NCI-H446 (cell line): Measurements from ENCODE around the gene NBAS.

Experiments
- DNase-seq, 2 experiments: peaks; one replicate each; lab custom pipeline; 2025; lab: John Stamatoyannopoulos, UW

NBAS gene

GRCh38 chr2:15163326-15163725 is 397.8 kb downstream of the NBAS start:
- DNase-seq = no peak

- no peak for DNase-seq
Observed at GRCh38 chr2:15162620-15163019, 398.5 kb downstream of the NBAS start.

GRCh38 chr2:15160201-15160991 is 400.7 kb downstream of the NBAS start:
- DNase-seq = no peak

- DNase-seq = peak; percentile 15 to 42
Observed at GRCh38 chr2:15159751-15160177, 401.4 kb downstream of the NBAS start.

DNA sequence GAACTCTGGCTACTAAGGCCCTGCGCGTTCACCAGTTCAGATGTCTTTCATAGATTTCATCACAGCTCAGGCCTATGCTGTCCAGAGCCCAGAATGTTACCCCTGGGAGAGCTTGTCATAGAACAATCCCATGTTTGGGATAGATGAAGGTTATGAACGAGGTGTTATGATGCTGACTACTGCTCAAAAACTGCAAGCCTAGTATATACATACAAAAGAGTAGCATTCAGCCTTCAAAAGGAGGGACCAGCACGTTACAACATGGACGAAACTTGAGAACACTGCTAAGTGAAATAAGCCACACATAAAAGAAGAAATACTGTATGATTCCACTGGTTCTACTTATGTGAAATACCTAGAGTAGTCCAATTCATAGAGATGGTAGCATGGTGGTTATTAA is 401.9 kb downstream of the NBAS start:
- no peak for DNase-seq

- no peak for DNase-seq
Observed at GRCh38 chr2:15158532-15158931, 402.6 kb downstream of the NBAS start.

GRCh38 chr2:15158100-15158499 is 403.0 kb downstream of the NBAS start:
- no peak for DNase-seq

GRCh38 chr2:15155959-15156574 is 405.1 kb downstream of the NBAS start:
- no peak for DNase-seq

DNA sequence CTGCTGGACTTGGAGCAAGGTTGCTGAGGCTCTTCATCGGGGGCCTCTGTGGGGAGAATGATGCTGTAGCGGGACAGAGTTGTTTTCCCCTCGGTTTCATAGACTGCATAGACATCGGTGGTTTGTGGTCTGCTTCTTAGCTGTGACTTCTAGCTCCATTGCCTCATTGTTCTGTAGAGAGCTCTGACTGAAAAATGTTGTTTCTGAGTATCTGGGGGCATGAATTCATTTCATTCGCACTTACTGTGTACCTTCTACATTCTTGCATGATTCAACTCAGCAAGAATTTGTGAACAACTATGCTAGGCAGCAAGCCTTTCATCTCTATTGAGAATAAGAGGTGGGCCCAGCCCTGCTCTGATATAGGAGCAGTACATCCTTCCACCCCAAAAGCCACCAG is 406.8 kb downstream of the NBAS start:
- DNase-seq = no peak

DNA sequence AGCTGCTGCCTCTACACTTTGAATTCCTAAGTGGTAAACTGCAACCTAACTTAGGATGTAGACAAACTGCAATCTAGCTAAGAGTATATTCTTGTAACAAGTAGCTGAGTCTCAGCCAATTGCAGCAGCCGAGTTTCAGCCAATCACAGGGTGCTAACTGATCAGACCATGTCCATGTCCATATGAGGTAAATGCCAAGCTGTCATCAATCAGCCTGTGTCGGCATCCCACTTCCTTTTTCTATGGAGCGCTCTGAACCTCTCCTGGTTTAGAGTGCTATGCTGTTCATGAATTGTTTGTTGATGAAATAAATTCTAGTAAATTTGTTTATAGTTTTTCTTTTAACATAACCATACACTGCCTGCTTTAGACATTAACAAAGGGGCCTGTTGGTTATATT is 408.8 kb downstream of the NBAS start:
- DNase-seq = no peak

GRCh38 chr2:15149063-15149462 is 412.1 kb downstream of the NBAS start:
- no peak for DNase-seq

DNA sequence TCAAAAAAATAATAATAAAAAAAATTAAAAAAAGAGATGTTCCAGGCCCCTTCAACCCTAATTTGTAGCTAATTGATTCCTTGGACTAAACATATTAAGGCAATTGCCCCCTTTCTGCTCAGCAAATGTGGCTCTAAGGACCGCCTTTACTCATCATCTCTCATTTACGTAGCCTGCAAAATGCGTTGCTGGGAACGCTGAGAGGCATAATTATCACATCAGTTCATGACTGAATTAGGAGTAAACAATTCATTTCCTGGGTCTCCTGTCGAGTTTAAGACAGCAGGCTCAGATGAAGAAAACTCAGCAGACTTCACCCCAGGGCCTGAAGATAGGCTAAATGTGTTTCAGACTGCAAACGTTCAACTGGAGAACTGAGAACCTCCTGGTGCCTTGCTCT is 413.5 kb downstream of the NBAS start:
- DNase-seq = no peak

DNA sequence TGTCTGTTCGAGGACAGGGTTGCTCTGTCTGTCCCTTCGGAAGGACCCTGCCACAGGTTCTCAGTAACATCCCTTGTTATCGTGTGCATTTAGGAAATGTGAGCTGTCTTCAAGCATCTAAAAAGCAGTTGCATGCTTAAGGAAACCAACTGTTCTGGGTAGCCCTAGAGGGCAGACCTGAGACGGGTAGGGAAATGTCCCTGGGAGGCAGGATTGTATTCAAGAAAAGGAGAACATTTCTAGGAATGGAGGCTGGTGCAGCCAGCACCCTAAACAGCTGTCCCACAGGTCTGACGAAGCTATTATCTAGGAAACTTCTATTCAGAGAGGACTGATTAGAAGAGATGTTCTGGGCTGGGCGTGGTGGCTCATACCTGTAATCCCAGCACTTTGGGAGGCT is 414.2 kb downstream of the NBAS start:
- DNase-seq = no peak

- no peak for DNase-seq
Observed at GRCh38 chr2:15145919-15146318, 415.2 kb downstream of the NBAS start.

DNA sequence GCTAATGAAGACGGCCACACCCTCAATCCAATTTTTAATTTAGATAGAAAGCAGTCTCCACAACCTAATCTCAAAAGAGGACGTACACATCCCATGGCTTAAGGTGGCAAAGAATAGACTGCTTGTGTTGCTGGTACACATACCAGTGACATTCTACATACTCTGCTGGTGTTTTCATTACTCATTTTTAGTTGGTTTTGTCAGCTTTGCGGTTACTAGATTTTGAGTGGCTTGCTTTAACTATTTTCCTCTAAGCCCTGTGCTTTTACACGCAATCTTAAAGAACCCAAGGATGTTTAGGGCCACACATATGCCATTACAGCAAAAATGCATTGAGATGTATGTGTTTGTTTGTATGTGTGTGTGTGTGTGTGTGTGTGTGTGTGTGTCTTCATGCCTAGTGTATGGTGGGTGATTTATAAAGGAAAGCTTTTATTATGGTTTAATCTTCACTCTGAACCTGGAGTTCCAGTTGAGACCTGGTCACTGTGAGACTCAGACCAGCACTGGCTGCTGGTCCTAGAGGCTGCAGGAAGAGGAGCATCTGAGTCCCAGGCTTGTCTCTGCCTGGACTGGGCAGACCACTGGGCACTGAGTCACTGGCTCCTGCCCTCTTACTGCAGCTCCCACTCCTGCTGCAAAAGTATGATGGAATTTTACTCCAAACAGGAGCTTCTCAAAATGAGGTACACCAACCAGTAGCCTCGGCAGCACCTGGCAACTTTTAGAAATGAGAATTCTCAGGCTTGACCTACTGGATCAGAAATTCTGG is 415.9 kb downstream of the NBAS start:
- DNase-seq = no peak

DNA sequence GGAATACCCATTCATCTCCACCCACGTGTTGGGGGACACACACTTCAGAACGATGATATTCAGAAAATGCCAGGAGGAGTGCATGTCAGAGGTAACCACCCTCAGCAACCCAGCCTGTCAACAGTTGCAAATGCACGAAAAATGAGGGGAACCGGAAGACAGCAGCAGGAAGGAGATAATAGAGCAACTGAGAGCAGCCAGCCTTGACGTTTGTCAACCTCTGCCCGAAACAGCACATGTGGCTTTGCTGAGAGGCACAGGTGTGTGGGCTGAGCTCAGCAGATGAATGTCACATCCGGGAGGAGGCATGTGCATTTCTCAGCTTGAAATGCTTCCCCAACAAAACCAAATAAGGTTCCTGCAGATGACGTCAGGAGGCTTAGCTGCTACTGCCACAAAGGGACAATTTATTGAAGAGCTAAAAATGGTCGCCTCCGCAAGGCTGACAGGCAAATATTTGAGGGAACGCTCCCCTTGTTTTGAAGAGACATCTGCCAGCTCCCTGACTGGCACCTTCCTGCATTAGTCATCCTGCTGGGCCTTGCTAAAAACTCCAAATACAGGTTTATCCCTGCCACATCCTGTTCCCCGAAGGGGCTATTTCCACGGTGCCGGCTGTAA is 419.0 kb downstream of the NBAS start:
- no peak for DNase-seq

GRCh38 chr2:15141211-15141610 is 419.9 kb downstream of the NBAS start:
- no peak for DNase-seq

- DNase-seq = no peak
Observed at GRCh38 chr2:15136639-15137038, 424.5 kb downstream of the NBAS start.

- DNase-seq = no peak
Observed at GRCh38 chr2:15134957-15135356, 426.2 kb downstream of the NBAS start.

DNA sequence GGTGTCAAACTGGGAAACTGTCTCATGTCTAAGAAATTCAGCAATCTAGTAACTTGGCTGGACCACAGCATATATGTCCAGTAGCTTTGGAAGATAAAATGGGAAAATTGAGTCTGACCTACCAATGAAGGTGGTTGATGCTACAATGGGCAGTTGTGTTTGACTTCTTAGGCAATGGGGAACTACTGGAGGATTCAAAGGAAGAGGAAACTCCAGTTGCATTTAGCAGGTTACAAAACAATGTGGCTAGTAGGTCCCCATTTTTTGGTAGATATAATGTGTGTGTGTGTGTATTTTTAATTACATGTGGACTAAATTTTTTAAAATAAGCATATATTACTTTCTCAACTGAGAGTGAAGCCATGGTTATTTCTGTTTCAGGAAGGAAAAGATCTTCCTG is 427.7 kb downstream of the NBAS start:
- no peak for DNase-seq

GRCh38 chr2:15128846-15129245 is 432.3 kb downstream of the NBAS start:
- no peak for DNase-seq

DNA sequence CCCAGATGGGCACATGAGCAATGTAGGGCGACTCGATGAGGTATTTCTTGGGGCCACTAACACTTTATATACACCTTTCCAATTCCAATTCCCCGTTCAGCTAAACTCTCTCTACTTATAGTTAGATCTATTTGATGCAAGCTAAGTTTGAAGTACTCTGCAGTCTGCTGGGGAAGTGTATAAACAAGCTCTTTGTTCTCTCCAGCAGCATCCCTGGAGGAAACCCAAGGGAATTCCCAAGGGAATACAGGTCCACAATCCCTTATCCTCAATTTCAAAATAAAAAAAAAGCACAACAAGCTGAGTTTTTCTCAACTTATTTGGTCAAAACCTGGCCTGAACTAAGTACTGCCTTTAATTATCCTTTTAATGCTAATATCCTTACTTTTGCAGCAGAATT is 433.3 kb downstream of the NBAS start:
- DNase-seq = no peak

DNA sequence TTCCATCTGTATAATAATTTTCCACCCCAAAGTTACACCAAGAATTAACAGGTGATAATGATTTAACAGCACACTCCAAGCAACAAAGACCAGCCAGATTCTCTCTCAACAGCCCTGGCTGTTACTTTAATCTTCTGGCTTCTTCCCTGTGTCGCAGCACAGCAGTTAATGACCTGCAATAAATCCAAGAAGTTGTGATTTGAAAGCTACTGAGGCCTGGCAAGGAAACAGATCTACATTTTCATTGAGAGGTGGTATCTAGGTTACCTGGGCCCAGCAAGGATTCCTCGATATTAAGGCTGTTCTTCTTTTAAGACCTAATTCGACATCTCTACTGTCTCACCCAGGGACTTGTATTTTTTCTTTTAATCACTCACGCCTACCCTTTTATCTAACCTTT is 433.8 kb downstream of the NBAS start:
- no peak for DNase-seq
